Measurements from ENCODE around the gene LARGE1. TPM values are rescaled to one million over a fixed set of nuclear protein-coding genes. Genes with fewer than 3 reads are reported as not detected.

The LARGE1 gene
- total RNA-seq, 1 donor: 22.8 TPM

GRCh38 chr22:33605221-33605620 is 315.1 kb downstream of the LARGE1 start:
- Histone ChIP-seq H3K4me1 (ENCODE audit: insufficient read depth, low read length) (no peaks in the 10 kb centered on the region), H4K20me1 (ENCODE audit: insufficient read depth, low read length) (no peaks in the 10 kb centered on the region), H3K36me3 (ENCODE audit: insufficient read depth, low read length) (no peaks in the 10 kb centered on the region), H3K27me3 (ENCODE audit: insufficient read depth, low read length) (no peaks in the 10 kb centered on the region), H3K27ac (ENCODE audit: low read depth, low read length) (no peak overlapping the region), H3K79me2 (ENCODE audit: insufficient read depth, low read length) (no peaks in the 10 kb centered on the region), H2AFZ (ENCODE audit: low read length) (no peak overlapping the region), H3K4me3 (ENCODE audit: insufficient read depth, low read length) (no peak overlapping the region), H3K4me2 (ENCODE audit: insufficient read depth, low read length) (no peak overlapping the region), H3K9me3 (ENCODE audit: low read depth, low read length) (no peaks in the 10 kb centered on the region)
- DNase-seq (ENCODE audit: insufficient read length, low spot score, missing footprints): no peak
- no peak for TF ChIP-seq CTCF (IDR thresholded peaks at IDR 0.05; ENCODE audit: extremely low read depth, low read depth, low read length)

- Histone ChIP-seq H3K79me2 (ENCODE audit: insufficient read depth, low read length) (no peaks in the 10 kb centered on the region), H3K27ac (ENCODE audit: low read depth, low read length) (no peak overlapping the region), H3K36me3 (ENCODE audit: insufficient read depth, low read length) (no peaks in the 10 kb centered on the region), H2AFZ (ENCODE audit: low read length) (no peak overlapping the region), H3K4me1 (ENCODE audit: insufficient read depth, low read length) (no peaks in the 10 kb centered on the region), H3K4me2 (ENCODE audit: insufficient read depth, low read length) (no peak overlapping the region), H3K27me3 (ENCODE audit: insufficient read depth, low read length) (no peaks in the 10 kb centered on the region), H3K9me3 (ENCODE audit: low read depth, low read length) (no peaks in the 10 kb centered on the region), H3K4me3 (ENCODE audit: insufficient read depth, low read length) (no peak overlapping the region), H4K20me1 (ENCODE audit: insufficient read depth, low read length) (no peaks in the 10 kb centered on the region)
- no peak for TF ChIP-seq CTCF (IDR thresholded peaks at IDR 0.05; ENCODE audit: extremely low read depth, low read depth, low read length)
- no peak for DNase-seq (ENCODE audit: insufficient read length, low spot score, missing footprints)
Observed at GRCh38 chr22:33601062-33601461, 319.2 kb downstream of the LARGE1 start.

GRCh38 chr22:33600595-33600994 is 319.7 kb downstream of the LARGE1 start:
- Histone ChIP-seq H3K27ac (ENCODE audit: low read depth, low read length) (no peak overlapping the region), H4K20me1 (ENCODE audit: insufficient read depth, low read length) (no peaks in the 10 kb centered on the region)
- DNase-seq (ENCODE audit: insufficient read length, low spot score, missing footprints): no peak

DNA sequence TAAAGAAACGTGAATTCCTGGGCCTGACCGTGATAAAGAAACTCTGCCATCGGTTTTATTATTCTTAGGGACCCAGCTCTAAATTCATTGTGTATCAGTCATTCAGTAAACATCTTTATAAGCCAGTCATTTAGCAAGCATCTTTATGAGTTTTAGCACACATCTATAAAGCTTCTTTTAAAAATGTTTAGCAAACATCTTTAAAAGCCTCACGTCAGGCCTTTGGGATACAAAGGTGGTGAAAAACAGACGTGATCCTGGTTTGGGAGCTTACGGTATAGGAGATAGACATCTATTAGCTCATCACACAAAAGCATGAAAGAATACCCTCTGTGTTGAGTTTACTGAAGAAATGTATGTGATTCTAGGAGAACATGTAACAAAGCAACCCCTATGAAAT is 320.2 kb downstream of the LARGE1 start:
- TF ChIP-seq CTCF (IDR thresholded peaks at IDR 0.05; ENCODE audit: extremely low read depth, low read depth, low read length): no peak
- no peaks in the 10 kb centered on the region for H3K36me3 ChIP-seq (ENCODE audit: insufficient read depth, low read length)
- no peaks in the 10 kb centered on the region for H3K27me3 ChIP-seq (ENCODE audit: insufficient read depth, low read length)
- H3K4me3 ChIP-seq (ENCODE audit: insufficient read depth, low read length): no peak overlapping the region
- H3K4me1 ChIP-seq (ENCODE audit: insufficient read depth, low read length): no peaks in the 10 kb centered on the region
- no peak overlapping the region for H2AFZ ChIP-seq (ENCODE audit: low read length)
- DNase-seq (ENCODE audit: insufficient read length, low spot score, missing footprints): no peak
- no peaks in the 10 kb centered on the region for H3K79me2 ChIP-seq (ENCODE audit: insufficient read depth, low read length)
- no peaks in the 10 kb centered on the region for H3K9me3 ChIP-seq (ENCODE audit: low read depth, low read length)
- H4K20me1 ChIP-seq (ENCODE audit: insufficient read depth, low read length): no peaks in the 10 kb centered on the region
- no peak overlapping the region for H3K27ac ChIP-seq (ENCODE audit: low read depth, low read length)
- H3K4me2 ChIP-seq (ENCODE audit: insufficient read depth, low read length): no peak overlapping the region

More at GRCh38 chr22:33600595-33600994, 319.7 kb downstream of the LARGE1 start:
- Histone ChIP-seq H2AFZ (ENCODE audit: low read length) (no peak overlapping the region), H3K9me3 (ENCODE audit: low read depth, low read length) (no peaks in the 10 kb centered on the region), H3K4me3 (ENCODE audit: insufficient read depth, low read length) (no peak overlapping the region), H3K27me3 (ENCODE audit: insufficient read depth, low read length) (no peaks in the 10 kb centered on the region), H3K79me2 (ENCODE audit: insufficient read depth, low read length) (no peaks in the 10 kb centered on the region), H3K4me1 (ENCODE audit: insufficient read depth, low read length) (no peaks in the 10 kb centered on the region), H3K4me2 (ENCODE audit: insufficient read depth, low read length) (no peak overlapping the region), H3K36me3 (ENCODE audit: insufficient read depth, low read length) (no peaks in the 10 kb centered on the region)
- TF ChIP-seq CTCF (IDR thresholded peaks at IDR 0.05; ENCODE audit: extremely low read depth, low read depth, low read length): no peak

Data from osteoblast (primary cell).